GM12872 (cell line): ENCODE data around the gene GALK2.

Experiments used
- CTCF ChIP-seq: IDR thresholded peaks from 3 replicates; pipeline ENCODE4 v1.5.1; 2011; ENCODE audit warnings: low read depth, mild to moderate bottlenecking, low read length, moderate library complexity; ENCODE audit not compliant: insufficient read depth

Gene GALK2

GRCh38 chr15:49331442-49331841 is 161.4 kb downstream of the GALK2 start:
- TF ChIP-seq CTCF: no peak

GRCh38 chr15:49331951-49332350 is 161.9 kb downstream of the GALK2 start:
- no peak for TF ChIP-seq CTCF

GRCh38 chr15:49339656-49340055 is 169.6 kb downstream of the GALK2 start:
- TF ChIP-seq CTCF: no peak

GRCh38 chr15:49343546-49343945 is 173.5 kb downstream of the GALK2 start:
- TF ChIP-seq CTCF: no peak

- TF ChIP-seq CTCF: no peak
Measured at GRCh38 chr15:49361370-49361769, 191.3 kb downstream of the GALK2 start.

- no peak for TF ChIP-seq CTCF
Measured at GRCh38 chr15:49366496-49366895, 196.4 kb downstream of the GALK2 start.

GRCh38 chr15:49370782-49371181 is 200.7 kb downstream of the GALK2 start:
- no peak for TF ChIP-seq CTCF

- TF ChIP-seq CTCF: no peak
Measured at GRCh38 chr15:49372366-49372765, 202.3 kb downstream of the GALK2 start.
